HepG2 (cell line): ENCODE results near the gene MAGI1. TPM values are rescaled to one million over a fixed set of nuclear protein-coding genes. Genes with fewer than 3 reads are reported as not detected.

Experiments used
- BORCS8-MEF2B ChIP-seq: sonication (generic); formaldehyde crosslinking; IDR thresholded peaks from 2 replicates; pipeline ENCODE4 v1.8.0; 2022; ENCODE audit warnings: mild to moderate bottlenecking, missing genetic modification reagents
- DMAP1 ChIP-seq: IDR thresholded peaks from 2 replicates; pipeline ENCODE4 v1.6.1; 2016
- ETV6 ChIP-seq: sonication (generic); formaldehyde crosslinking; conservative IDR thresholded peaks from 2 replicates; pipeline ENCODE4 v1.4.0; 2020; ENCODE audit warnings: missing genetic modification reagents
- FOSL1 ChIP-seq: sonication (generic); formaldehyde crosslinking; IDR thresholded peaks from 2 replicates; pipeline ENCODE4 v1.9.0; 2021; ENCODE audit warnings: missing genetic modification reagents, borderline replicate concordance
- FOXO1 ChIP-seq: sonication (generic); formaldehyde crosslinking; IDR thresholded peaks from 2 replicates; pipeline ENCODE4 v1.4.0; 2020; ENCODE audit warnings: missing genetic modification reagents
- GABPA ChIP-seq, 2 experiments: IDR thresholded peaks; 2 replicates each; pipeline ENCODE4 v1.6.1; 2011 to 2016; ENCODE audit warnings: low read depth in 2 of 2, low read length in 1 of 2, missing biosample characterization in 1 of 2, missing genetic modification characterization in 1 of 2
- GATA4 ChIP-seq: sonication (generic); IDR thresholded peaks from 2 replicates; pipeline ENCODE4 v1.6.1; 2016; ENCODE audit warnings: antibody characterized with exemption, low read depth, borderline replicate concordance
- HNF4G ChIP-seq, 2 experiments: sonication (generic) in 1 of 2; formaldehyde crosslinking in 1 of 2; IDR thresholded peaks; 2 replicates each; pipeline versions ENCODE4 v1.4.0 to v1.6.1; 2011 to 2020; ENCODE audit warnings: borderline replicate concordance in 2 of 2, low read depth in 2 of 2, mild to moderate bottlenecking in 2 of 2, low read length in 1 of 2, missing genetic modification reagents in 1 of 2, moderate library complexity in 1 of 2
- MED13 ChIP-seq: sonication (generic); formaldehyde crosslinking; IDR thresholded peaks from 2 replicates; pipeline ENCODE4 v1.5.0; 2020; ENCODE audit warnings: missing genetic modification reagents
- MTF2 ChIP-seq: sonication (generic); formaldehyde crosslinking; IDR thresholded peaks from 2 replicates; pipeline ENCODE4 v1.5.0; 2020; ENCODE audit warnings: missing genetic modification reagents, borderline replicate concordance
- NFKB2 ChIP-seq: sonication (generic); formaldehyde crosslinking; IDR thresholded peaks from 2 replicates; pipeline ENCODE4 v1.4.0; 2020; ENCODE audit warnings: missing genetic modification reagents, borderline replicate concordance
- NFKBIZ ChIP-seq: IDR thresholded peaks from 2 replicates; pipeline ENCODE4 v1.6.1; 2018; ENCODE audit warnings: missing genetic modification reagents, missing compliant biosample characterization
- NKX3-1 ChIP-seq: sonication (generic); formaldehyde crosslinking; IDR thresholded peaks from 2 replicates; pipeline ENCODE4 v1.5.0; 2020; ENCODE audit warnings: missing genetic modification reagents
- POLR2A ChIP-seq, 2 experiments: IDR thresholded peaks; 2 replicates each; pipeline ENCODE4 v1.6.1; 2011; ENCODE audit warnings: low read depth in 2 of 2, low read length in 2 of 2, mild to moderate bottlenecking in 1 of 2, moderate library complexity in 1 of 2; ENCODE audit not compliant: insufficient read depth in 1 of 2
- RAD51 ChIP-seq: fragments of 450-650 bp; IDR thresholded peaks from 2 replicates; pipeline ENCODE4 v1.6.1; 2016; ENCODE audit warnings: borderline replicate concordance
- RCOR2 ChIP-seq: IDR thresholded peaks from 2 replicates; pipeline ENCODE4 v1.6.1; 2016; ENCODE audit warnings: missing biosample characterization, missing genetic modification reagents
- SALL2 ChIP-seq: sonication (generic); formaldehyde crosslinking; IDR thresholded peaks from 2 replicates; pipeline ENCODE4 v1.8.1; 2023; ENCODE audit warnings: mild to moderate bottlenecking, missing genetic modification reagents, inconsistent platforms
- SIX4 ChIP-seq: sonication (generic); formaldehyde crosslinking; IDR thresholded peaks from 2 replicates; pipeline ENCODE4 v1.4.0; 2020; ENCODE audit warnings: missing genetic modification reagents
- ZNF317 ChIP-seq: sonication (generic); formaldehyde crosslinking; IDR thresholded peaks from 2 replicates; pipeline ENCODE4 v1.5.0; 2020; ENCODE audit warnings: mild to moderate bottlenecking, missing genetic modification reagents
- ZNF335 ChIP-seq: sonication (generic); formaldehyde crosslinking; IDR thresholded peaks from 2 replicates; pipeline ENCODE4 v1.4.0; 2020; ENCODE audit warnings: missing genetic modification reagents
- ZNF446 ChIP-seq: sonication (generic); formaldehyde crosslinking; IDR thresholded peaks from 2 replicates; pipeline ENCODE4 v1.5.0; 2020; ENCODE audit warnings: mild to moderate bottlenecking, missing genetic modification reagents
- ZNF619 ChIP-seq: sonication (generic); formaldehyde crosslinking; IDR thresholded peaks from 2 replicates; pipeline ENCODE4 v1.4.0; 2020; ENCODE audit warnings: mild to moderate bottlenecking, missing genetic modification reagents
- ZNF7 ChIP-seq: IDR thresholded peaks from 2 replicates; pipeline ENCODE4 v1.6.1; 2016; ENCODE audit warnings: missing biosample characterization, missing genetic modification reagents
- ZNF703 ChIP-seq: sonication (generic); formaldehyde crosslinking; IDR thresholded peaks from 2 replicates; pipeline ENCODE4 v1.5.1; 2020; ENCODE audit warnings: missing genetic modification reagents, mild to moderate bottlenecking, moderate library complexity, borderline replicate concordance
- ZNF749 ChIP-seq: sonication (generic); formaldehyde crosslinking; IDR thresholded peaks from 2 replicates; pipeline ENCODE4 v1.8.0; 2022; ENCODE audit warnings: mild to moderate bottlenecking, missing genetic modification reagents, moderate library complexity, borderline replicate concordance
- ZNF761 ChIP-seq: sonication (generic); formaldehyde crosslinking; conservative IDR thresholded peaks from 2 replicates; pipeline ENCODE4 v1.4.0; 2020; ENCODE audit warnings: mild to moderate bottlenecking, missing genetic modification reagents
- ZNF792 ChIP-seq: IDR thresholded peaks from 2 replicates; pipeline ENCODE4 v1.6.1; 2016
- polyA plus RNA-seq, 8 experiments: library from polyadenylated mRNA; depleted of rRNA in 3 of 8; stranded (reverse) in 7 of 8; unstranded in 1 of 8; fragments of >200 nt; fragmentation: Illumina TruSeq in 4 of 8; extraction: Trizol in 4 of 8; gene quantifications; 2 replicates each; pipeline versions ENCODE4 v1.2.1 to v1.2.3, GENCODE V29; 2011 to 2016; ENCODE audit warnings: low read depth in 4 of 8, missing spikeins in 1 of 8, mixed read lengths in 1 of 8; ENCODE audit not compliant: insufficient read depth in 1 of 8
- total RNA-seq, 5 experiments: library from RNA; depleted of rRNA; stranded (reverse); fragments of >200 nt; fragmentation: Illumina TruSeq; extraction: Trizol; gene quantifications; 2 replicates each; pipeline ENCODE4 v1.2.3, GENCODE V29; 2016; ENCODE audit warnings: low read depth in 1 of 5
- TF ChIP-seq, protein P1 (sequence below): sonication (generic); formaldehyde crosslinking; IDR thresholded peaks from 2 replicates; pipeline ENCODE4 v1.4.0; 2020; ENCODE audit warnings: missing genetic modification reagents
- TF ChIP-seq, protein P2 (sequence below), 2 experiments: fragments of 450-650 bp in 1 of 2; sonication (generic) in 1 of 2; formaldehyde crosslinking; IDR thresholded peaks; 2 replicates each; pipeline versions ENCODE4 v1.5.0 to v1.8.0; 2020 to 2022; ENCODE audit warnings: mild to moderate bottlenecking in 1 of 2, missing genetic modification reagents in 1 of 2

The MAGI1 gene
- total and polyA plus RNA-seq, 2 of the 13 experiments (the other 11 are each of a cell fraction or from before 2014, with no cell fraction given) = 22.2 to 26.0 TPM

DNA sequence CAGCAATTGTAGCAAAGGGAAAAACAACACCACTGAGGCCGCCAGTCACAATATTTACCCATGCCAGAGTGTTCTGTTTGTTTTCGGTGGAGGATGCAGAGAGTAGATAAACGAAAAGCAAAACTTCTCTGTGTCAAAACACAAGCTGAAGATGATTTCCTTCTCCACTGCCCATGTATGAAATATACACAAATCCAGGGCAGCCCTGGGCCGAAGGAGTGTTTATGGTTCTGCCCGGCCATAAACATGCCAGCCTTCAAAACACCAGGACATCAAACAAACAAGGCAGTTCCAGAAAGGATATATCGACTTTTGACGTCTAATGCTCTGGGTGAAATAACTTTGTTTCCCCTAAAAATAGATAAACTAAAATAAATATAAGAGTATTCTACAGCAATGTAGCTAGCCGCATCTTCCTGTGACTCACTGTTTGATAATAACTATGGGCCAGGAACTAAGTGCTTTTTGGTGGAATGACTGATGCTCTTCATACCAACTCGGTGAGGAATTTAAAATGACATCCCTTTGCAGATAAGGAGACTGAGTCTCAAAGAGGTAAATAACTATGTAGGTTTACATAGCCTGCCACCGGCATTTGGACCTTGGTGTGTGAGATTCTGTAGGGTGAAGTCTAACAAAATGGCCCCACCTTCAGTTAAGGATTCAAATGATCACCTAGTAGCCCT, 82.8 kb downstream of the MAGI1 start (continued):
- TF ChIP-seq ZNF761 (no peak), RAD51 (no peak), ETV6 (CRISPR knock-in tag) (no peak), ZNF317 (CRISPR knock-in tag) (no peak), GATA4 (peak; percentile 82; the same call in 1 of the 2 replicates), FOXO1 (peak; percentile 57; the same call in 1 of the 2 replicates), BORCS8-MEF2B (CRISPR knock-in tag) (no peak), ZNF792 (CRISPR knock-in tag) (peak; percentile 61; the same call in 1 of the 2 replicates), ZNF703 (no peak), ZNF749 (CRISPR knock-in tag) (no peak), SALL2 (CRISPR knock-in tag) (no peak), POLR2A (IDR thresholded peaks at IDR 0.05; ENCODE audit: insufficient read depth in 1 of 2, low read depth in 2 of 2, low read length in 2 of 2) (no peak), NKX3-1 (CRISPR knock-in tag) (0 out of 2 replicates have a peak, but pooled peaks have one; percentile 36), FOSL1 (CRISPR knock-in tag) (peak; percentile 66; the same call in 1 of the 2 replicates), MTF2 (CRISPR knock-in tag) (no peak), RCOR2 (CRISPR knock-in tag) (peak; percentile 73), SIX4 (CRISPR knock-in tag) (no peak), GABPA (IDR thresholded peaks at IDR 0.05; ENCODE audit: low read depth, low read length) (no peak), GABPA (CRISPR knock-in tag; IDR thresholded peaks at IDR 0.05; ENCODE audit: low read depth) (peak; percentile 13; the same call in 1 of the 2 replicates), ZNF335 (CRISPR knock-in tag) (no peak), ZNF446 (CRISPR knock-in tag) (no peak), HNF4G (IDR thresholded peaks at IDR 0.05; ENCODE audit: borderline replicate concordance, low read depth, low read length) (peak; percentile 61; the same call in 1 of the 2 replicates), HNF4G (CRISPR knock-in tag; IDR thresholded peaks at IDR 0.05; ENCODE audit: borderline replicate concordance, low read depth) (no peak), NFKBIZ (CRISPR knock-in tag) (no peak), ZNF7 (CRISPR knock-in tag) (no peak), ZNF619 (no peak), NFKB2 (CRISPR knock-in tag) (no peak), MED13 (CRISPR knock-in tag) (no peak), DMAP1 (CRISPR knock-in tag) (no peak)
- TF ChIP-seq, protein P1, sequence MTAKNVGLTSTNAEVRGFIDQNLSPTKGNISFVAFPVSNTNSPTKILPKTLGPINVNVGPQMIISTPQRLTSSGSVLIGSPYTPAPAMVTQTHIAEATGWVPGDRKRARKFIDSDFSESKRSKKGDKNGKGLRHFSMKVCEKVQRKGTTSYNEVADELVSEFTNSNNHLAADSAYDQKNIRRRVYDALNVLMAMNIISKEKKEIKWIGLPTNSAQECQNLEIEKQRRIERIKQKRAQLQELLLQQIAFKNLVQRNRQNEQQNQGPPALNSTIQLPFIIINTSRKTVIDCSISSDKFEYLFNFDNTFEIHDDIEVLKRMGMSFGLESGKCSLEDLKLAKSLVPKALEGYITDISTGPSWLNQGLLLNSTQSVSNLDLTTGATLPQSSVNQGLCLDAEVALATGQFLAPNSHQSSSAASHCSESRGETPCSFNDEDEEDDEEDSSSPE = no peak
- TF ChIP-seq, protein P2, sequence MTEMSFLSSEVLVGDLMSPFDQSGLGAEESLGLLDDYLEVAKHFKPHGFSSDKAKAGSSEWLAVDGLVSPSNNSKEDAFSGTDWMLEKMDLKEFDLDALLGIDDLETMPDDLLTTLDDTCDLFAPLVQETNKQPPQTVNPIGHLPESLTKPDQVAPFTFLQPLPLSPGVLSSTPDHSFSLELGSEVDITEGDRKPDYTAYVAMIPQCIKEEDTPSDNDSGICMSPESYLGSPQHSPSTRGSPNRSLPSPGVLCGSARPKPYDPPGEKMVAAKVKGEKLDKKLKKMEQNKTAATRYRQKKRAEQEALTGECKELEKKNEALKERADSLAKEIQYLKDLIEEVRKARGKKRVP (CRISPR knock-in tag; IDR thresholded peaks at IDR 0.05) = peak in 1 of 2 experiments; percentile 45; a peak in 2 of 4 replicates
